Peyer's patch (tissue), 4 donors: Measurements from ENCODE around the gene CALN1. TPM values are rescaled to one million over a fixed set of nuclear protein-coding genes. Genes with fewer than 3 reads are reported as not detected.

Experiments used
- DNase-seq, 3 donors: peaks; one replicate each; pipeline ENCODE4 v3.0.0-alpha.2; 2017 to 2019
- H3K27ac ChIP-seq, 4 donors: fragments of 200-600 bp; sonication (generic); one replicate each; pipeline ENCODE4 v1.5.1; 2016 to 2019
- H3K27me3 ChIP-seq, 2 donors: fragments of 200-600 bp; sonication (generic); one replicate each; pipeline ENCODE4 v1.5.1; 2019
- H3K36me3 ChIP-seq, 3 donors: fragments of 200-600 bp; sonication (generic); one replicate each; pipeline ENCODE4 v1.5.1; 2016 to 2019
- H3K4me1 ChIP-seq, 4 donors: fragments of 200-600 bp; sonication (generic); one replicate each; pipeline ENCODE4 v1.5.1; 2016 to 2019
- H3K4me3 ChIP-seq, 4 donors: fragments of 200-600 bp; sonication (generic); 1 replicate in 3 of 4; 2 replicates in 1 of 4; pipeline ENCODE4 v1.5.1; 2016 to 2019; ENCODE audit warnings: mild to moderate bottlenecking in 1 of 4
- H3K9me3 ChIP-seq, 4 donors: fragments of 200-600 bp; sonication (generic); one replicate each; pipeline ENCODE4 v1.5.1; 2016 to 2019; ENCODE audit warnings: mild to moderate bottlenecking in 1 of 4
- CTCF ChIP-seq, 6 experiments: fragments of 450-650 bp in 4 of 6; fragments of 200-600 bp in 2 of 6; sonication (generic) in 1 of 6; IDR thresholded peaks; one replicate each; pipeline ENCODE4 v1.5.1; 2017 to 2019; ENCODE audit warnings: antibody characterized with exemption in 6 of 6, mild to moderate bottlenecking in 3 of 6, moderate library complexity in 1 of 6
- POLR2A ChIP-seq, 2 donors: fragments of 450-650 bp; IDR thresholded peaks; one replicate each; pipeline ENCODE4 v1.5.1; 2017; ENCODE audit warnings: antibody characterized with exemption in 2 of 2, mild to moderate bottlenecking in 2 of 2, moderate library complexity in 2 of 2
- total RNA-seq, 4 donors: library from RNA; depleted of rRNA; stranded (reverse); fragments of >200 nt; gene quantifications; one replicate each; pipeline ENCODE4 v1.1.0, GENCODE V29; 2016

CALN1 gene
- total RNA-seq, 4 donors from 2014 or later, result 0.13 TPM; not detected in 3

DNA sequence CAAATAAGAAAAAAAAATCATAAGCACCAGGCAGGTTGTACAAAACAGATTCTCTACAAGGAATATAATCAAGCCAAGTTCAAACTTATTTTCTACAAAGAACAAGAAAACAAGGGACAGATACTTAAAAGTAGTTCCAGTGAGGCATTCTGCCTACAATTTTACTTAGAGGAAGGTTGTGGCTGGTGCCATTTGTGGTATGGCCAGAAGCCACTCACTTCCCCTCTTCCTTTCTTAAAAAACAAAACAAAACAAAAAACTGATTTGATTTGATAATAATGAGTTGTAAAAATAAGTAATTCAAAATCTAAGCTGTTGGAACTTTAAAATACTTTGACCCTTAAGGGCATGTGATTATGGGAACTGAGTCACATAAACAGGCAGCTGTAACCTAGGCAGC lies 420.6 kb downstream of the CALN1 start:
- Histone ChIP-seq H3K4me3 (no peak overlapping the region), H3K27ac (no peak overlapping the region), H3K36me3 (no peaks in the 10 kb centered on the region), H3K4me1 (no peaks in the 10 kb centered on the region), H3K27me3 (no peaks in the 10 kb centered on the region), H3K9me3 (no peaks in the 10 kb centered on the region)
- TF ChIP-seq CTCF (IDR thresholded peaks at IDR 0.05) (no peak), POLR2A (IDR thresholded peaks at IDR 0.05) (no peak)
- DNase-seq, result no peak

DNA sequence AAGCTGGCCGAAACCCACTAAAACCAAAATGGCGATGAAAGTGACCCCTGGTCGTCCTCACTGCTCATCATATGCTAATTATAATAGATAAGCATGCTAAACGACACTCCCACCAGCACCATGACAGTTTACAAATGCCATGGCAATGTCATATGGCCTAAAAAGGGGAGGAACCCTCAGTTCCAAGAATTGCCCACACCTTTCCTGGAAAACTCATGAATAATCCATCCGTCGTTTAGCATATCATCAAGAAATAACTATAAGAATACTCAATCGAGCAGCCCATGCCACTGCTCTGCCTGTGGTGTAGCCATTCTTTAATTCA lies 422.0 kb downstream of the CALN1 start:
- TF ChIP-seq POLR2A (IDR thresholded peaks at IDR 0.05) (no peak), CTCF (IDR thresholded peaks at IDR 0.05) (no peak)
- no peaks in the 10 kb centered on the region for H3K4me1 ChIP-seq
- no peaks in the 10 kb centered on the region for H3K27me3 ChIP-seq
- H3K27ac ChIP-seq, result no peak overlapping the region
- no peak overlapping the region for H3K4me3 ChIP-seq
- H3K36me3 ChIP-seq, result no peaks in the 10 kb centered on the region
- H3K9me3 ChIP-seq, result no peaks in the 10 kb centered on the region
- no peak for DNase-seq

DNA sequence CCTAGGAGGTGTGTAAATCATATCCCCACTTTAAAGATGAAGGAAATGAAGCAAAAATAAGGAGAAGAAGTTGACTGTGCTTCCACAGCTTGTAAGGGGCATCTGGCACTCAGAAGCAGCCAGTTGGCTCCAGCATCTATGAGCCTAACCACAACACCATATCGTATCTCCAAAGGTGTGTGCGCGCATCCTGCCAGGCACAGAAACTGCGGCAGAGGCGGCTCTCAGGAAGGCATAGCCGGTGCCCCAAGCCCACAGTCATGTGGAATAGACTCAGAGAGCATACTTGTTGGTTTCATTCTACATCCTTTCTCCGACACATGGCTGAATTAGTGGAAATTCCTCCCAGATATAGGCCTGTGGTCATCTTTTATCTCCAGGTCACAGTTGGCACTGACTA lies 423.9 kb downstream of the CALN1 start:
- no peaks in the 10 kb centered on the region for H3K27me3 ChIP-seq
- H3K27ac ChIP-seq, result no peak overlapping the region
- H3K36me3 ChIP-seq, result no peaks in the 10 kb centered on the region
- TF ChIP-seq CTCF (IDR thresholded peaks at IDR 0.05), result no peak
- no peak for DNase-seq
- H3K9me3 ChIP-seq, result no peaks in the 10 kb centered on the region
- no peak overlapping the region for H3K4me3 ChIP-seq
- no peaks in the 10 kb centered on the region for H3K4me1 ChIP-seq

DNA sequence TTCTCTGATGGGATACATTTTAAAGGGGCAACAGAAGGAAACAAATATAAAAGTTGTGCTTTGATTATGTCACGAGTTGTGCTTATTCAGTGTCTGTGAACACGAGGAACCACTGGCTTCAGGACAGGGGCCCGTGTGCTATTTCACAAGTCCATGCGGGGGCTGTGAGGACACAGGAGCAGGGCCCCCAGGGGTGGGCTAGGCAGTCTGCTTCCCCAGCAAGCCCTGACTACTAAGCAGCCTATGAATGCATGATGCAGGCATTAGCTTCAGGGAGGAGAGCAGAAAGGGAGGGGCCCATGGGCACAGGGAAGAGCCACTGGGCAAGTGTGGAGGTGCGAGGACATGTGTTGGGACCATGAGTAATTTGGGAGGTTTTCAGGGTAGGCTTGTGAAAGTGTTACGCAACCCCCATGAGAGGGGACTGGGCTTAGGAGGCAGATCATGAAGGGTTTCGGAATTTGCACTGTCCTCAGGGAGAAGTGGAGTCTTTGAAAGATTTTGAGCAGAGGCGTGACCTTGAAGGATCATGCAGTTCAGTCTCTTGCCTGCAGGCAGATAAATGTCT lies 424.9 kb downstream of the CALN1 start:
- Histone ChIP-seq H3K4me3 (no peak overlapping the region), H3K9me3 (no peaks in the 10 kb centered on the region), H3K36me3 (no peaks in the 10 kb centered on the region), H3K4me1 (no peaks in the 10 kb centered on the region), H3K27me3 (no peaks in the 10 kb centered on the region), H3K27ac (no peak overlapping the region)
- DNase-seq, result no peak
- TF ChIP-seq CTCF (IDR thresholded peaks at IDR 0.05), result no peak
- TF ChIP-seq POLR2A (IDR thresholded peaks at IDR 0.05), result no peak

DNA sequence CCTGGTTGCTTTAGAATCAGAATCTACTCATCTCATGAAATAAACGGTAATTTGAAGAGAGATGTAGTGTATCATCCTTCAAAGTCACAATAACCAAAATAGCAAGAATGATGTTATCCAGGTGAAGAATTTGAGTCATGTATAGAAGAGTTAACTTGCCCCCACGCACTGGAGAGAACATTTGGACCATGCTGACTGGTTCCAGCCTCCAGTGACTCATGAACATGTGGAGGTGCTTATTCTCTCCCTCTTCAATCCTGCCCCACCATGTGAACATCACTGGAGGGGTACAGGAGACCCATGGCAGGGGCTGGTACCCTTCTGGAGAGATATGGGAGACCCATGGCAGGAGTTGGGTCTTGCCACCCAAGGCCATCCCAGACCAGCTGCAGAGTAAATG lies 427.8 kb downstream of the CALN1 start:
- Histone ChIP-seq H3K4me1 (no peaks in the 10 kb centered on the region), H3K36me3 (no peaks in the 10 kb centered on the region), H3K27ac (no peak overlapping the region), H3K27me3 (no peaks in the 10 kb centered on the region), H3K4me3 (no peak overlapping the region), H3K9me3 (no peaks in the 10 kb centered on the region)
- TF ChIP-seq CTCF (IDR thresholded peaks at IDR 0.05) (no peak), POLR2A (IDR thresholded peaks at IDR 0.05) (no peak)
- no peak for DNase-seq

- no peaks in the 10 kb centered on the region for H3K9me3 ChIP-seq
- DNase-seq, result no peak
Observed at GRCh38 chr7:71982851-71983250, 429.3 kb downstream of the CALN1 start.

More at GRCh38 chr7:71982851-71983250, 429.3 kb downstream of the CALN1 start:
- Histone ChIP-seq H3K27ac (no peak overlapping the region), H3K4me3 (no peak overlapping the region), H3K36me3 (no peaks in the 10 kb centered on the region), H3K27me3 (no peaks in the 10 kb centered on the region), H3K4me1 (no peaks in the 10 kb centered on the region)
- TF ChIP-seq CTCF (IDR thresholded peaks at IDR 0.05), result no peak
- no peak for TF ChIP-seq POLR2A (IDR thresholded peaks at IDR 0.05)
